Endothelial cell of umbilical vein (primary cell): ENCODE data around the gene MRPS34.

Experiments used
- CTCF ChIP-seq, 2 donors: IDR thresholded peaks; 1 replicate in 1 of 2; 2 replicates in 1 of 2; pipeline ENCODE4 v1.5.1; 2011; ENCODE audit warnings: low read length in 2 of 2, mild to moderate bottlenecking in 2 of 2, moderate library complexity in 2 of 2, control low read depth in 1 of 2, inconsistent platforms in 1 of 2, low read depth in 1 of 2; ENCODE audit not compliant: insufficient read depth in 1 of 2; ENCODE audit errors: extremely low read depth in 1 of 2
- EZH2 ChIP-seq: IDR thresholded peaks from 2 replicates; pipeline ENCODE4 v1.6.1; 2012; ENCODE audit warnings: borderline replicate concordance, low read depth, mild to moderate bottlenecking, moderate library complexity, low read length, inconsistent platforms; ENCODE audit not compliant: severe bottlenecking
- MAX ChIP-seq: IDR thresholded peaks from 2 replicates; pipeline ENCODE4 v1.6.1; 2011; ENCODE audit not compliant: insufficient read depth, insufficient read length
- POLR2A ChIP-seq: IDR thresholded peaks from 2 replicates; pipeline ENCODE4 v1.6.1; 2012; ENCODE audit warnings: low read depth, mild to moderate bottlenecking, control low read depth, low read length

- TF ChIP-seq CTCF (IDR thresholded peaks at IDR 0.05; ENCODE audit: extremely low read depth in 1 of 2, insufficient read depth in 1 of 2, low read depth in 1 of 2, low read length in 2 of 2), result no peak
- TF ChIP-seq MAX, result no peak
- no peak for TF ChIP-seq EZH2
- TF ChIP-seq POLR2A, result no peak
Measured at GRCh38 chr16:1766701-1767100, 6.2 kb downstream of the MRPS34 start.
